HG02973 (cell line): ENCODE data around the gene GAN.
"Not testable (repeated sequence)": the region's sequence is repeated elsewhere in the genome, so short reads cannot be mapped to it uniquely, and the experiment has no call there.

ENCODE experiments used
- ATAC-seq: cut with Tn5 transposase; IDR thresholded peaks from one replicate; pipeline ENCODE4 v1.9.1; 2021; ENCODE audit warnings: moderate library complexity; ENCODE audit not compliant: unreplicated experiment

Gene GAN

DNA sequence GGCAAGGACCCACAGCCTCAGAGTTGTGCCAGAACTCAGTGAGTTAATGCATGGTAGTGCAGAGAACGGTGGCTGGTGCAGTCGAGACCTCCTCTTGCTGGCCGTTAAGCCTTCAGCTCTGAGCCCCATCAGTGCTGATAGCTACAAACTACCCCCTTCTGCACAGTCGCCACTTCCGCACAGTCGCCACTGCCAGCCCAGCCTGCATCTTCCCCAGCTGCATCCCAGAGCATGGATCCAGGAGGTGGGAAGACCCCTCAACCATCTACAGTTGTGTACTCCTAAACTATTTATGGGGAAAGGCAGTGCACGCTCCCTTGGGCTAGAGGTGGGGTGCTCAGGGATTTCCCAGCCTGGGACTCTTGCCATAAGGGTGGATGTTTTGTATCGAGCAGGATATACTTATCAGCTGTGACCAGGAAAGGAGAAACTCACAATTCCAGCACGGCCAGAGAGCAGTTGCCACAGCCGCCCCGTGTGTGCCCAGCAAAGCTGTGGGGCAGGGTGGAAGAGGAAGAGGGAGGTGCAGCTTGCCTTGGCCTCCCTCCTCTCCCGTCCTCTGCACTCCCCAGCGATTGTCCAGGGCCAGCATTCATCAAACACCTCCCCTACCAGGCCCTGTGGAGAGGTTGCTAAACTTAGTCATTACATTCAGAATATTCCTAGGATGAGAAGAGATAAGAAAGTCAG, 80.3 kb downstream of the GAN start:
- ATAC-seq = no peak

GRCh38 chr16:81397058-81397878, 82.5 kb downstream of the GAN start:
- ATAC-seq = no peak

DNA sequence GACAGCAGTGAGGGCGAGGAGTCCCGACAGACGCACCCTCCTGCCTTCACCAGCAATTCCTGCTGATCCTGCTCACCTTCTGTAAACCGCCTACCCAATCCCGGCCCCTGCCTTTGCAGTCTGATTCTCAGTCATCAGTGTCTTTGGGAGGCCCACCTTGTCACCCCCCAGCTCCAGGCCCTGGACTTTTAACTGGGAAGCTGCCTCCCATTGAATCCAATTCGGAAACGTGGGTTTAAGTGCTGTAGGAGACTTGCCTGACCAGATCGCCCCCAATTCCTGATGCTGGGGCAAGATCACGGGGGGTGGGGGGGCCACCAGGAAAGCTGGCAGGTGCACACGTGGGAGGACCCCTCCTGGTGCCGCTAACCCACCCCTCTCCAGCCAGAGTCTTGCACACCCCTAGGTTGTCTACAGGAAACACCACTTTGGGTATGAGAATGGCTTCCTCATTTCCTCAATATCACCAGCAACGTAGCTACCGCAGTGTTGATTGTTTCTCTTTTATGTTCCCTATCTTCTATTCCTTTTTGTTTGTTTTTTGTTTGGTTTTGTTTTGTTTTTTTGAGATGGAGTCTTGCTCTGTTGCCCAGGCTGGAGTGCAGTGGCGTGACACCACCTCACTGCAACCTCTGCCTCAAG, 83.2 kb downstream of the GAN start:
- no peak for ATAC-seq

DNA sequence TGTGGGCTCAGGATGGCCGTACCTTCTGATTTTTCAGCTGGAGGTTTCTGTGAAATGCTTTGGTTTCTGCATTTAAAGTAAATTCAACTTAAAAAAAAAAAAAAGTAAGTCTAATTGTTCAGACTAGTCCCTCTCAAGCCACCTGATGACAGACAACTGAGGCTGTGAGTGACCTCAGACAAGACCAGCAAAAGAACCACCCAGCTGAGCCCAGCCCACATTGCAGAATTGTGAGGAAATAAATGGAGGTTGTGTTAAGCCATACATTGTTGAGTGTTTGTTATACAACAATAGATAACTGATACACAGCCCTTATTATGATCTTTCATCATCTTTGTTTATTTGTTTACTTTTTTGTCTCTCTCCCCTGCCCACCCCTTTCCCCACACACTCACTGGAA, 85.1 kb downstream of the GAN start:
- no peak for ATAC-seq

DNA sequence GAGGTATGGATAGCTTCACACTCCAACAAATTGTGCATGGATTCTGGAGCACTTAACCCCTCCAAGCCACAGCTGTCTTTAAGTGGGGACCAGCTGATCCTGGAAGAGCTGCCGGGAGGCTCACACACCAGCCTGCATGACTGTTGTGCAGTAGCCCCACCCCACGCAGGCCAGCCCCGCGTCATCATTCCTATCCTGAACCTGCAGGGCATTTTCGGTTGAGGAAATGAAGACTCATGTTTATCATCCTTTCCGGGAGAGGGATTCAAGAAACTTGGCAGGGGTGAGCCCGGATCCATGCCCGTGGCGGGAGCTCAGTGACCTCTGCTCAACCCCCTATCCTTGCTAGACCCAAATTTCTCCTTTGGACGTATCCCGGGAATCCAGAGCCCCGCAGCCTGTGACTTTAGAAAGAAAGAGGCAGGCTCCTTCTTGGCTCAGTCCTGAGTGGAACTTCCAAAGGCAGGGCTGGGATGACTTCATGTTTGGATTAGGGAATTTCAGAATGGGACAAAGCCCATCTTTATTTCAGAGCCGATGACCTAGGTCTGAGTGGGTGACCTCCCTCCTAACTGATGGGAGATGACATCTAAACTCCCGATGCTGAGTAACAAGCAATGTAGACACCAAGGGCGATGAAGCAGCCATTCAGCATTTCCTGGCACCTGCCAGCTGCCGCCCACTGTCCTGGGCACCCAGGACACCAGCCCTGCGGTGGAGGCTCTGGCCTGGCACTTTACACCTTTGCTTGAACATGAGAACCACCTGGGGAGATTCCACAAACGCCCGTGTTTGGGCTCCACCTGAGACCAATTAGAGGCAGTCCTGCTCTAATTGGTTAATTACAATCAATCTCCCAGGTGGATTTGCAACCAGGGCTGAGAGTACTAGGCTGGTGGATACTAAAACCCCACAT, 86.5 kb downstream of the GAN start:
- no peak for ATAC-seq

DNA sequence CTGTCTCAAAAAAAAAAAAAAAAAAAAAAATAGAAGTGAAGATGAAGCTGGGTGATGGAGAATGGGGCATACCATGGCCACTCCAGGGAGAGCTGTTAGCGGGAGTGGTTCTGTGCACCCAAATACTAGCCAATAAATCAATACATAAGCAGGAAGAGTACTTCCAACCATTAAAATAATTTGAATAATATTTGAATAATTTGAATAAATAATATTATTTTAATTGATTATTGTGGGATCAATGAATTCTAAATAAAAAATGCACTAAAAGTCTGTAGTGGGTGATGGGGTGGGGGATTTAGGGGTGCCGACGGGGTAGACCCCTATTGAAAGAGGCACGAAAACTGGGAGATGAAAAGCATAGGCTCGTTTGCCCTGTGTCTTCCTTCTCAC, 88.4 kb downstream of the GAN start:
- no peak for ATAC-seq

DNA sequence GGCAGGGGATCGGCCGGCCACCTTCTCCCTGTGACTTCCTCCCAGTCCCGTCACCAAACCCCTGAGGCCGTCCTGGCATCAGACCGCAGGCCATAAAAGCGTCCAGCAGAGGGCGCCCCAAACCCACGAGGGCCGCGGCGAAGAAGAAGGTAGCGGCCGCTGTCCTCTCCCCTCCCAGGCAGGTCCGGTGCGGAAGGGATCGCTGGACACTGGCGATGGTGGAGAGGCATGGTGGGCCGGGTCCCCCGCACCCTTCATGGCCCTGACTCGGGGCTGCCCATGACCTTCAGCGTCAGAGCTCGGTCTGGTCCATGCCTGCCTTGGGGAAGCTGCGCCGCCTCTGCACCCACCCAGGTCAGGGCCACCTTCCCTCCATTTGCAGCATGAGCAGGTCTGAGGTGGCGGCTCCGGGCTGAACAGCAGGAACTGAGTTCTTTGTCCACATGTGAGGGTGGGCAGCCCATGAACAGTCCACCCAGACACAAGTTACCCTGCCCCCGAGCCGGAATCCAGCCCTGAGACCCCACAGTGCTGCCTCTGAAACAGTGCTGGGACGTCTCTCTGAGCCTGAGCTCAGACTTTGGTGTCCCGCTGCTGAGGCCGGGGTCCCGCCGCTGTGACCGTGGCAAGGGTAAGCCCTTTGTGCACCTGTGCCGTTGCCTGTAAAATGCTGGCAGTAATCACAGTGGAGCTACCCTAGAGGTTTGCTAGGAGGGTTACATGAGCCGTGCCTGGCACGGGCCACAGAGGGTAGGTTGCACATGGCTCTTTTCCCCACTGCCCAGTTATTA, 89.0 kb downstream of the GAN start:
- peak; percentile 70 for ATAC-seq

DNA sequence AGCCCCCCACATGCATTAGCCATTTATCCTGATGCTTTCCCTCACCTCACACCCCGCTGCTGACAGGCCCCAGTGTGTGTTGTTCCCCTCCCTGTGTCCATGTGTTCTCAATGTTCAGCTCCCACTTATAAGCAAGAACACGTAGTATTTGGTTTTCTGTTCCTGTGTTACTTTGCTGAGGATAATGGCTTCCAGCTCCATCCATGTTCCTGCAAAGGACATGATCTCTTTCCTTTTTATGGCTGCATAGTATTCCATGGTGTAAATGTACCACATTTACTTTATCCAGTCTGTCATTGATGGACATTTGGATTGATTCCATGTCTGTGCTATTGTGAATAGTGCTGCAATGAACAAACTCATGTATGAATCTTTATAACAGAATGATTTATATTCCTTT, 90.2 kb downstream of the GAN start:
- not testable (repeated sequence) for ATAC-seq

GRCh38 chr16:81405702-81406113, 90.9 kb downstream of the GAN start:
- no peak for ATAC-seq

DNA sequence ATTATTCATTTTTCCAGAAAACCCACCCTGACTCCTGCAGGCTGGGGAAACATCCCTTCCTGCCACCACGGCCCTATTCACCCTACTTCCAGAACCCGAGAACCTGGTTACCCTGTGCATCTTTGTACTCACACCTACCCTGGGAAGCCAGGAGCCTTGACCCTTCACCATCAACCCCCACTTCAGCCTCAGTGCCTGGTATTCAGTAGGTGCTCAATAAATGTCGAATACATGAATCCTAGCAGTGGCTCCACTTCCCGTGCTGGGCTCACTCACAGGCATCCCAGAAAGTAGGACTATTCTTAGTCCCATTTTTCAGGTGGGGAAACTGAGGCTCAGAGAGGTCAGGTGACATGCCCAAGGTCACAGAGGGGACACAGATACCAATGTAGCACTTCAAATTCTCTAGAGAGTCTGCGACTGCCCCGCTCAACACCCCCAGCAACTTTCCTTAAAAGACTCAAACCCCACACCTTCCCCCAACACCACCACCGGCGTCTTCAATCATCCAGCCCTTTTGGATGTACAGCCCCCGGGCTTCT, 93.7 kb downstream of the GAN start:
- no peak for ATAC-seq

DNA sequence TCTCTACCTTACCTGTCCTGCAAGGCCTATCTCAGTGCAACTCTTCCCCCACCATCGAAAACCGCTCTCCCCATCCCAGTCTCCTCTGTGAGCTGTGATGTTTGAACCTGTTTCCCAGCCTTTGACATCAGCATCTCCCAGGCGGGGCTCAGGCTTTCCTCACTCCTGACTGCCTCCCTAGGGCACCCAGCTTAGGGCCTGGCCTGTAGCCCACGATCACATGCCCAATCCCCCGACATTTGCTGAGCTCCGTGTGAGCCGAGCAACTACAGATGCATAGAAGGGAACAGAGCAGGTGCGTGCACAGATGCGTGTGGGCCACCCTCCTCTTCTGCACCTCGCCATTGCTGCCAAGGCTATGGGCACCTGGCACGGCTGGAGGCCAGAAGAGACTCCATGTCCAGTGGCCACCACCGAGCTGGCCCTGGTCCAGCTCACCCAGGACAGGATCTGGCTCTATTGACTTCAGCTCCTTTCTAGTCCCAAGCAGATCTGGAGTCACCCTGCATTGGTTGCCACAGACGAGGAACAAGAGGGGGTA, 94.3 kb downstream of the GAN start:
- ATAC-seq = no peak

DNA sequence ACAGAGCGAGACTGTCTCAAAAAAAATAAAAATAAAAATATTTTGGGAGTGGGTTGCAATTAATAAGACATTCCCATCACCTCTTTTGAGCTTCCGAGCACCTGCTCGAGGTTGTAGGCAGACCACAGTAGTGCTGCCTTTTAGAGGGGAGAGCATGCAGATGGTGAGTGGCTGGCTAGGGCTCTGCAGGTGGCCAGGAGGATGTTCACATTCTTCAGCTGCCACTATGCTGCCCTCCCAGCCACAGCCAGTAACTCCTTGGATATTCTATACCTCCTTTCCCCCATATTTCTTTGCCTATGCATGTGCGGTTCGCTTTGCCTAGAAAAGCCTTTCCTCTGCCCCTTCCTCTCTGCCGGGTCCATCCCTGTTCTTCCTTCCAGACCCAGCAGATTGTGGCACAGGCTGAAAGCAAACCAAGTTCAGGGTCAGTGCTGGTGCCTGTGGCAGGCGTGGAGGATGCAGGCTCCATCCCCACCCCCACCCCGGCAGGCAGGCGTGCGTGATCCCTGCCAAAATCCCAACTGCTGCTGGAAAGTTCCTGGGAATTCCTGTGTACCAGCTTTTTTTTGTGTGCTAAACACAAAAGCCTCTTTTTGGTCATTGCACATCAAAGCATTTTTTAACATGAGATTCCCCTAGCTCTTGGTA, 96.0 kb downstream of the GAN start:
- no peak for ATAC-seq

- ATAC-seq = no peak
Measured at GRCh38 chr16:81413245-81413990, 98.7 kb downstream of the GAN start.

GRCh38 chr16:81415751-81416150, 101.0 kb downstream of the GAN start:
- no peak for ATAC-seq

DNA sequence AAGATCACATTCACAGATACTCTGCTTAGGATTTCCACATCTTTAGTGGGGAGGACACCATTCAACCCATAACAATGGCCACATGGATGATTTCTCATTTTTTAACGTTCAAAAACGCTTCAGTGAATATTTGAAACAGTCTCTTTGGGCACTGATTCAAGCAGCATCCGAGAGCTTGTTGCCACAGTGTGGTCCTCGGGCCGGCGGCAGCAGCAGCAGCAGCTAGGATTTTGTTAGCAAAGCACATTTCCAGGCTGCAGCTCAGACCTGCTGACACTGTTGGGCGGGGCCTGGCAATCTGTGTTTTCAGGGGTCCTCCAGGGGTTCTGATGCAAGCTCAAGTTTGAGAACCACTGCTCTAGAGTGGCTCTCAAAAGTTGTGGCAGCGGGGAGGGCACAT, 102.0 kb downstream of the GAN start:
- ATAC-seq = no peak

DNA sequence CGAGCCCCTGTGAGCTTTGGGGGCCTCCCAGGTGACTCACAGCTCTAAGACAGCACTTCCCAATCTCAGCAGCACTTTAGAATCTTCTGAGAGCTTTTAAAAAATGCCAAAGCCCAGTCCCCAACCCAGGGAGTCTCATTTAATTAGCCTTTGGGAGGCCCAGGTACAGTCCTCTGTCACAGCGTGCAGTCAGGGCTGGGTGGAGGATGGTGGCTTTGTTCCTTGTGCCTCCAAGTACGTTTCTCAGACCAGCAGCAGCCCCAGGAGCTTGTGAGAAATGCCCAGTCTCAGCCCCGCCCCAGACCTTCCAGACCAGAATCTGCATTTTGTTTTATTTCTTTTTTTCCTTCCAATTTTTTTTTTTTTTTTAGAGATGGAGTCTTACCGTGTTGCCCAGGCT, 102.4 kb downstream of the GAN start:
- no peak for ATAC-seq

DNA sequence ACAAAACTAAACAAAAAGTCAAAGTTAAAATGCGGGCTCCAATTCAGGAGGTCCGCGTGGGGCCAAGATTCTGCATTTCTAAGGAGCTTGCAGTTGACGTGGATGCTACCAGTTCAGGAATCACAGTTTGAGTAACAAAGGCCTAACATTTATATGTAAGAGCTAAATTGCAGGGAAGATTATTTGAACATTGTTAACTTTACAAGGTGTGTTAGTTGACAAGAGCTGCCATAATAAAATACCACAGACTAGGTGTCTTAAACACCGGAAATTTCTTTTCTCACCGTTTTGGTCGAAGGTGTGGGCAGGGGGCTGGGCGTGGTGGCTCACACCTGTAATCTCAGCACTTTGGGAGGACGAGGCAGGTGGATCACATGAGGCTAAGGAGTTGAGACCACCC, 105.0 kb downstream of the GAN start:
- no peak for ATAC-seq

- ATAC-seq = no peak
Measured at GRCh38 chr16:81421126-81421525, 106.4 kb downstream of the GAN start.
